Activated T-cell treated with anti-CD3 and anti-CD28 coated beads, Interleukin-2, amount 50 U/mL, for 4 hours (primary cell): Measurements from ENCODE around the gene DAPK1. TPM values are rescaled to one million over a fixed set of nuclear protein-coding genes. Genes with fewer than 3 reads are reported as not detected.

Source experiments
- ATAC-seq, 2 donors: fragments of 200-7000 bp; cut with Tn5 transposase; one replicate each; pipeline ENCODE4 v1.10.0; 2021
- DNase-seq: peaks from one replicate; pipeline ENCODE4 v3.0.0-alpha.2; 2020
- H3K27me3 Mint-ChIP-seq: one replicate; pipeline ENCODE4 v1.8.0; 2021; ENCODE audit warnings: low read depth, mixed read lengths
- H3K36me3 Mint-ChIP-seq: one replicate; pipeline ENCODE4 v1.8.0; 2022; ENCODE audit warnings: mixed read lengths; ENCODE audit not compliant: insufficient read depth
- H3K4me1 Mint-ChIP-seq: one replicate; pipeline ENCODE4 v1.8.0; 2021; ENCODE audit warnings: low read depth, mixed read lengths
- H3K4me3 Mint-ChIP-seq: one replicate; pipeline ENCODE4 v1.8.0; 2021; ENCODE audit warnings: mild to moderate bottlenecking, moderate library complexity, mixed read lengths
- H3K9me3 Mint-ChIP-seq: one replicate; pipeline ENCODE4 v1.8.0; 2021; ENCODE audit warnings: mixed read lengths
- total RNA-seq, 3 donors: library from RNA; stranded (reverse); gene quantifications; one replicate each; pipeline ENCODE4 v1.2.1, GENCODE V29; 2021

The DAPK1 gene
- total RNA-seq, 3 donors from 2014 or later: 2.7 to 4.2 (median 4.0) TPM

DNA sequence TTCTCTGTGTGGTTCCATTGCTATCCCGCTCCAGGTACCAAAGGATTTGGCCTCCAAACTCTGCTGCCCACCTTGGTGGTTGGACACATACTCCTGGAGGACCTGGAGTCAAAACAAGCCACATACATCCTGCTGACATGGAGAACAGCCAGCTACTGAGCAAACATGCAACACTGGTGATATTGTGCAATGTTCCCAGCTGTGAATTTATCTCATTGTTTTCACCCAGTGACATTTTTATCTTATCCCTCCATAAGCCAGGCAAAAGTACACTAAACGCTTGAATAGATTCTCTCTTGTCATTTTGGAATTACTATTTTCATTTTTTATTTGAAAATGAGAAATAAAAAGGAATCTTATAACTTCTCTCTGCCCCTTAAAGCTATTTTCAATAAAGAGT, 217.2 kb downstream of the DAPK1 start:
- H3K27me3 Mint-ChIP-seq: no peaks in the 10 kb centered on the region
- H3K9me3 Mint-ChIP-seq: no peaks in the 10 kb centered on the region
- DNase-seq: no peak
- H3K4me1 Mint-ChIP-seq: peaks cover 19% of the 10 kb centered on the region
- ATAC-seq: no peak
- no peaks in the 10 kb centered on the region for H3K36me3 Mint-ChIP-seq
- H3K4me3 Mint-ChIP-seq: no peak overlapping the region

DNA sequence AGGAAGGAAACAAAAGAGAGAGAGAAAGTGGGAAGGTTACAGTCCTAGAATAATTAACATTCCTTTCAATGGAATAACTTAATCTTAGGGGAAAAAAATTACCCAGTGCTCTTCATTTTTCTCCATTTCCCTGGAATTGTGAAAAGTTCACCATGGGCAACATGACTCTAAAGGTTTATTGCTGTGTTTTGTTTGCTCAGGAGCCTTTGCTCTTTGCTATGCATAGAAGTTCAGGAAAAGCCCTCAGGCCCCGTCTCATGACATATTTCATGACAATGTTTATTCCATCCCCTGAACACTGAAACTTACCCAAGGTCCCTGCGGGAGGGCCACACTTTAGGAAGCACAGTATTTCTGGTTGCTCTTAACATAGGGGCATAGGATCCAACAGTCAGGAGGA, 218.5 kb downstream of the DAPK1 start:
- Mint-ChIP-seq H3K27me3 (no peaks in the 10 kb centered on the region), H3K9me3 (no peaks in the 10 kb centered on the region), H3K36me3 (no peaks in the 10 kb centered on the region), H3K4me3 (no peak overlapping the region), H3K4me1 (peaks cover 11% of the 10 kb centered on the region)
- no peak for DNase-seq
- no peak for ATAC-seq

DNA sequence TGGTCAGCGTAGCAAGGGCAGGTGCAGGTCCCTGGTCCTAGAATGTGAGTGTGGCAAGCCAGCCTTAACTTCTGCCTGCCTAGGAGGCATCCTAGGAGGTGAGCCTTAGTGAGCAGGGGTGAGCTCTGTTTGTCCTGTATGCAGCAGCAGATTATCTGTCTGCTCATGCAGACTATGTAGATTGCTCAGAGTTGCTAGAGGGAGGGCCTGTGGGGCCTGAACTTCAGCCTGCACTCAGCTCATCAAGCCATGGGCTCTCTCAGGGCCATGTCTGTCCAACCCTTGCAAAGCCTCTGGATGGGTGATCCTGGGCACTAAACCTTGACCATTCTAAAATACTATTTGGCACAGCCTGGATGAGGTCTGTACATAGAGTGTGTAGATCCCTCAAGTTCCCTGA, 219.8 kb downstream of the DAPK1 start:
- ATAC-seq: peak in 1 of 2 donors; percentile 17
- Mint-ChIP-seq H3K9me3 (no peaks in the 10 kb centered on the region), H3K36me3 (no peaks in the 10 kb centered on the region), H3K4me1 (peaks cover 11% of the 10 kb centered on the region), H3K27me3 (no peaks in the 10 kb centered on the region), H3K4me3 (no peak overlapping the region)
- DNase-seq: no peak

DNA sequence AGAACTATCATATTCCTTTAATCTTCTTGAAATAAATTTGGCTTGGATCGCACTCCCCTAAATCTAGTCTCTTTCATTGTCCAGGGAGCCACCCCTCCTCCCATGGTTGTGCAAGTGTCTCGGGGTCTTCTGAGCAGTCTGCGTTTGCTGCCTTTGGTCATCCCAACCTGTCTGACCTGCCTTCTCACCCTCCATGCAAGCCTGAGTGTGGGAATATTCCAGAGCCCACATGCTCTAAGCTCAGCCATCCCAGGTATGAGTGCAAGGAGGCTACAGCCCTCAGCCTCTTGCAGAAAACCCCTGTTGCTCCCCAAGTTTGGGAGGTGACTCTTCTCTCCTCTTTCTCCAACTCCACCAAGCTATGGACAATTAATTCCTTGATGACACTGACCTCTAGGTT, 220.6 kb downstream of the DAPK1 start:
- H3K4me1 Mint-ChIP-seq: peaks cover 6% of the 10 kb centered on the region
- no peaks in the 10 kb centered on the region for H3K27me3 Mint-ChIP-seq
- DNase-seq (no peak), ATAC-seq (no peak)
- no peaks in the 10 kb centered on the region for H3K36me3 Mint-ChIP-seq
- no peak overlapping the region for H3K4me3 Mint-ChIP-seq
- no peaks in the 10 kb centered on the region for H3K9me3 Mint-ChIP-seq

DNA sequence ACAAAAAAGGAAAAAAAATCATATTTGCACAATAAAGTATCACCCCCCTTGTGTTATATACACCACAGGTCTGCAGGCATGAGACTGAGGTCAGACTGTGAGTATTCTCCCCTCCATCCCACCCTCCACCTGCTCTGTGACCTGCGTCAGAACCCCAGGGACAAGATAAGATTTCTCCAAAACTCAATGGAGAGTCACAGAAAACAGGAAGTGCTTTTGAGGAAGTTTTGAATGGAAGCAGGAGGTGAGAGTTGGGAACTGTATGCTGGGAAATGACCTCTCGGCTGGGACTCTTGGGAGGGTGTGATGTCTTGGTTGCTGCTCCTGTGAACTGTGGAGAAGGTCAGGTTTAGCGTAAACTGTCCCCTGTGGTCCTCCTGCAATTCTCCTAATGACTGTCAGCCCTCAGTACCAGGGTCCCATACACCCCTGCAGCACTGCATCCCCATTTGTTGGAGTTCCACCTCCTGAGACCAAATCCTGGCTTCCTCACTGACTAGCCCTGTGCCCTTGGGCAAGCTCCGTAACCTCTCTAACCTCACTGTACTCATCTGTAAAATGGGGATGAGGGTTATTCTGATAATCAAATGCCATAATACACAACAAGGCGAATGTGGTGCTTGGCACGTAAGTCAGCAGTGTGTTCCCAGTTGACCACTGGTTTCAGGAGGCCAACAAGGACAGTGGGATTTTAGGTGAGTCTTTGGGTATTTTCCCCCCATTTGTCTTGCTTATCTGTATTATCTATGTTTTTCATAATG, 221.4 kb downstream of the DAPK1 start:
- no peak for ATAC-seq
- no peaks in the 10 kb centered on the region for H3K27me3 Mint-ChIP-seq

DNA sequence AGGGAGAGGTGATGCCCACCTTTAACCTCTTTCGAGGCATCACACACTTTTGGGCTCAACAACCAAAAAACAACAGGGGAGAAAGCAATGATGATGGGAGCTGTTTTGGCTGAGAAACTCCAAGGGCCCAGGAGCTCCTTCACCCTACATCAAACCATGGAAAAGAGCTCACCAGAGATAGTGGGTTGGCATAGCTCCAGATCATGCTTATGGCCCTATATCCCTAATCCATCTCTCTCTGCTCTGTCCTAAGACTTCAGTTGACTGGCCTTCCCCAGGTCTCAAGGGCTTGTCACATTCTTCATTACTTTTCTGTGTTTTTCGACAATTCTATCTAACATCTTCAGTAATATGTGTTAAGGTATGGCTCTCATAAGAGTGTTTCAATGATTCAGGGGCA, 222.5 kb downstream of the DAPK1 start:
- Mint-ChIP-seq H3K36me3 (no peaks in the 10 kb centered on the region), H3K27me3 (peaks cover 4% of the 10 kb centered on the region), H3K4me1 (no peaks in the 10 kb centered on the region), H3K9me3 (no peaks in the 10 kb centered on the region), H3K4me3 (no peak overlapping the region)
- ATAC-seq (no peak), DNase-seq (no peak)

More for the DNA sequence above, 221.4 kb downstream of the DAPK1 start:
- DNase-seq: no peak
- peaks cover 2% of the 10 kb centered on the region for H3K4me1 Mint-ChIP-seq
- H3K4me3 Mint-ChIP-seq: no peak overlapping the region
- H3K36me3 Mint-ChIP-seq: no peaks in the 10 kb centered on the region
- H3K9me3 Mint-ChIP-seq: no peaks in the 10 kb centered on the region

DNA sequence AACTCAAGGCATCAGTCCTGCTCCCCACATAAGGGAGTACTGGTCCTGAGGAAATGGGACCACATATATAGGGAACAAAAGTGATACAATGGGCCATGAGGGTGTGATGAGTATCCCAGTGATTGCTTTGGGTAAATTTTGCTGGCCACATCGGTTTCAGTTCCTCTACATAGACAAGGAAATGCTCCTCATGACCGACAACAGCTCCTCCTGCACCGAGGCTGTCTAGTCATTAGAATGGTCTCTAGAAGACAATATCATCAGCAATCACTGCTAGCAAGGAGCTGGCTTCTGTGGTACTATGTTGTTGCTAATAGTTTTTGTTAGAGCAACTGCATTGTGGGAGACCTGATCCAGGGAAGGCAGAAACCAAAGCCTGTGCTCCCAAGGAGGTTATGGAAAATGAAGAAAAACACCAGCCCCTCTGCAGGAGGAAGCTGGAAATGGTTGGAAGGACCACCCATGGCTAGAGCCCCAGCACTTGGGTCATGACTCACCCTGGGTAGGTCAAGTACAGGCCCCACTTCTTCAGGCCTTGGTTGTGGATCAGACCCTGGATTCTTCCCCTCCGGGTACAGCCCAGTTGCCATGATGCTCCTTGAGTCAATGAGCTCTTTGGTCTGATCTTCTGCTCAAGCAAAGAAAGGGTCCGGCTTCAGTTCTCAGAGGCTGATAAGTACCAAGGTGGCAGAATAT, 224.9 kb downstream of the DAPK1 start:
- no peak overlapping the region for H3K4me3 Mint-ChIP-seq
- ATAC-seq: no peak
- no peaks in the 10 kb centered on the region for H3K36me3 Mint-ChIP-seq
- peaks cover 17% of the 10 kb centered on the region for H3K27me3 Mint-ChIP-seq
- H3K4me1 Mint-ChIP-seq: peaks cover 5% of the 10 kb centered on the region
- H3K9me3 Mint-ChIP-seq: no peaks in the 10 kb centered on the region
- DNase-seq: no peak

DNA sequence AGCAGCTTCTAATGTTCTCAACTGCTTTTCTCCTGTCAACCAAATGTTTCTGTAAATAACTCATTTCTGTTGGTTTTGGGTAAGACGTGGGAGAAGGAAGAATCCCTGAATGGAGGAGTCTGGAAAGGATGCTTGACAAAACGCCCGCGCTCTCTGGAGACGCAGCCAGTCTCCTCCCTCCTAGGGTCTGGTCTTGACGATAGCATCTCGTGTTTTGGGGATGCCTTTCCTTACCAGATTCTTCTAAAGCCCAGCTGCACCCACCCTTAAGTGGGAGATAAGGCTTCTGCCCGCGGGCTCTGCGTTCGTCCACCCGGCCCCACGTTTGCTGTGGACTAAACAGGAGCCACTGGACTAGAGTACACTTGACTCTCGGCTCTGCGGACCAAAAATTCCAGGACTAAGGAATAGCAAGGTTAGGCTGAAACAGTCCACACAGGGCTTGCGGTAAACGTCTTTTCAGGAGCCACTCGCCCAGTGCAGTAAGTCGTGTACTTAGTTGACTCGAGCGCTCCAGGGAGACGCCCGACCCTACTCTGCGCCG, 227.8 kb downstream of the DAPK1 start:
- H3K4me1 Mint-ChIP-seq: peaks cover 18% of the 10 kb centered on the region
- peaks cover 17% of the 10 kb centered on the region for H3K27me3 Mint-ChIP-seq
- ATAC-seq (no peak), DNase-seq (no peak)
- no peaks in the 10 kb centered on the region for H3K9me3 Mint-ChIP-seq
- H3K36me3 Mint-ChIP-seq: peaks cover 7% of the 10 kb centered on the region
- H3K4me3 Mint-ChIP-seq: peak overlapping the region; percentile 88

DNA sequence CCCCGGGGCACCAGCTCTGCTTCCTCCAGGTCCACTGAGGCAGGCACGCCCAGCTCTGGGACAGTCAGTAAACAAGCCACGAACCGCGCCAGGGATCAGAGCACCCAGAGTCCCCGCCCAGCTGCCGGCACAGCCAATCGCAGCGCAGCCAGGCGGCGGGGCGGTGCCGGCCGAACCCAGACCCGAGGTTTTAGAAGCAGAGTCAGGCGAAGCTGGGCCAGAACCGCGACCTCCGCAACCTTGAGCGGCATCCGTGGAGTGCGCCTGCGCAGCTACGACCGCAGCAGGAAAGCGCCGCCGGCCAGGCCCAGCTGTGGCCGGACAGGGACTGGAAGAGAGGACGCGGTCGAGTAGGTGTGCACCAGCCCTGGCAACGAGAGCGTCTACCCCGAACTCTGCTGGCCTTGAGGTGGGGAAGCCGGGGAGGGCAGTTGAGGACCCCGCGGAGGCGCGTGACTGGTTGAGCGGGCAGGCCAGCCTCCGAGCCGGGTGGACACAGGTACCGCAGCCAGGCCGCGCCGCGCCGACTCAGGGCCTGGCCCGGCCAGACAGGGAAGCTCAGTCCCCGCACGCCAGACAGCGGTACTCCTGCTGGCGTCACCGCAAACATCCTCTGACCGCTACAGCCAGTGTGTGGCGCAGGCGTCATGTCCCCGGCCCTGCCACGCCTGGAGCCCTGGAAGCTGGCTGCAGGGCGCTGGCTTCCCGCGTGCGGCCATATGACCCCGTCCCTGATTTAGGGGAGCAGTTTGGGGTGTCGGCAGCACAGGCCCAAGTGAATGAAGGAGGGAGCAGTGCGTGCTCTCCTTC, 228.4 kb downstream of the DAPK1 start, which contains the start of gene CTSL:
Gene CTSL (plus strand): TSS at position 220 of the 810 bp plus-strand sequence. CDS start 1,485 bp downstream, outside the sequence.
- Mint-ChIP-seq H3K4me3 (peak within 1 kb of the TSS; percentile 88), H3K36me3 (peaks cover 11% of the 10 kb centered on the region), H3K9me3 (no peaks in the 10 kb centered on the region), H3K27me3 (peaks cover 17% of the 10 kb centered on the region), H3K4me1 (peaks cover 18% of the 10 kb centered on the region)
- peak; percentile 89 to 90 for ATAC-seq
- peak; percentile 50 for DNase-seq

DNA sequence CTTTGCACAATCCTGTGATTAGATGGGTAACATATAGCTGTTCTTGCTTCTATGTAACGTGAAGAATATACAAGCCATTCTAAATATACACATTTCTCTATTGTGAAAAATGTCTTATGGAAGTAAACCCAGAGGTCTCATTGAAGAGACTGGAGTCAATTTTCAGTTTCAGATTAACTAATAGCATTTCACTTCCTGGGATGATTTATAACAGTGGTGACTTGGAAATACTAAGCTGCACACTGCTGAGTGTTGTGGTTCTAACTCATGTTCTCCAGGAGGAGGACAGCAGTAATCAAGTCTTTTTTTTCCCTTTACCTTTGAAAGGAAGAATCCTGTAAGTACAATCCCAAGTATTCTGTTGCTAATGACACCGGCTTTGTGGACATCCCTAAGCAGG, 231.6 kb downstream of the DAPK1 start:
- H3K36me3 Mint-ChIP-seq: peaks cover 11% of the 10 kb centered on the region

DNA sequence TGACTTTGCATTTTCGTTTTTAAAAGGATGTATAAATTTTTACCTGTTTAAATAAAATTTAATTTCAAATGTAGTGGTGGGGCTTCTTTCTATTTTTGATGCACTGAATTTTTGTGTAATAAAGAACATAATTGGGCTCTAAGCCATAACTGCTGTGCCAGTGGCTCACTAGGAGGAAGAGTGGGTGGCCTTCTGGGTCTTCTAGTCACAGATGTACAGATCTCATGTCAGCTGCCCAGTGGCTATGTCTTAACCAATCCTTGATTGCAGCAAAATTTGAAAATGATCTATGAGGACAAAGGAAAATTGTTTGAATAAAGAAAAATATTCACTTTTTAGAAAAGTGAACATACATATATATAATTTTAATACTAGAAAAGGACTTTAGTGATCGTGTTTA, 233.7 kb downstream of the DAPK1 start:
- Mint-ChIP-seq H3K27me3 (peaks cover 14% of the 10 kb centered on the region), H3K36me3 (peaks cover 11% of the 10 kb centered on the region), H3K4me1 (peaks cover 13% of the 10 kb centered on the region), H3K9me3 (no peaks in the 10 kb centered on the region), H3K4me3 (no peak overlapping the region)
- DNase-seq (no peak), ATAC-seq (no peak)

More for the DNA sequence above, 231.6 kb downstream of the DAPK1 start:
- no peak for ATAC-seq
- Mint-ChIP-seq H3K9me3 (no peaks in the 10 kb centered on the region), H3K4me3 (no peak overlapping the region), H3K27me3 (peaks cover 24% of the 10 kb centered on the region), H3K4me1 (peaks cover 18% of the 10 kb centered on the region)
- no peak for DNase-seq

DNA sequence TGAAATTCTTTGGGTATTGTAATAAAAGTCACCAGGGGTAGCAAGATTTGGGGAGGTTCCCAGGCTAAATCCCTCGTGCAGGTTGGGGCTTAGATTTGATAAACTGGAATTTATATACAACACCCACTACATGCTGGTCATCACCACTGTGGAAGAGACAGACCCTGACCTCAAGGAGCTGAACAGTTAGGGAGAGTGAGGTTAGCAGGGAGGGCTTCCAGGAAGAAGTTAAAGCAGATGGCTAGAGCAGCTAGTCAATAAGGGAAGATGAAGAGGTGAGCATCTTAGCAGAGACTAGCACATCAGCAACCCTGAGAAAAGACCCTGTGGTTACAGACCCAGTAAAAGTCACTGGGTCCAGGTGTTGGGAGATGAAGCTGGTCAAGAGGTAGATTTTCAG, 234.7 kb downstream of the DAPK1 start:
- DNase-seq (no peak), ATAC-seq (no peak)
- peaks cover 11% of the 10 kb centered on the region for H3K36me3 Mint-ChIP-seq
- H3K27me3 Mint-ChIP-seq: peaks cover 11% of the 10 kb centered on the region
- no peaks in the 10 kb centered on the region for H3K9me3 Mint-ChIP-seq
- H3K4me1 Mint-ChIP-seq: peaks cover 13% of the 10 kb centered on the region
- H3K4me3 Mint-ChIP-seq: no peak overlapping the region

DNA sequence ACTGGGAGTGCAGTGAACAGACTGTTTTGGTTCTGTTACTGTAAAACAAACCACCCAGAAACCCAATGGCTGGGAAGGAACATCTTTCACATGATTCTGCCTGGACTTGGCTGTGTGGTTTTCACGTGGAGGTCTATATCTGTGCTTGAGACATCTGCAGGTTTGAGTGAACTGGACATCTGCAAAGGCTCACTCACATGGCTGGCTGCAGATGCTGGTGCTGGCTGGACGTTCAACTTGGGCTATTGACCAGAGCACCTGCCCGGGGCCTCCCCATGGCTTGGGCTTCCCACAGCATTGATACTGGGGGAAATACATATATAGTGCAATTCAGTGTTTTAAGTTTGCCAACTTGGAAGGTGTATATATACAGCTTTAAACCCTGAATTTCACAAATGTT, 235.1 kb downstream of the DAPK1 start:
- ATAC-seq (no peak), DNase-seq (no peak)
- no peaks in the 10 kb centered on the region for H3K9me3 Mint-ChIP-seq
- H3K27me3 Mint-ChIP-seq: peaks cover 11% of the 10 kb centered on the region
- H3K4me3 Mint-ChIP-seq: no peak overlapping the region
- peaks cover 11% of the 10 kb centered on the region for H3K4me1 Mint-ChIP-seq
- peaks cover 10% of the 10 kb centered on the region for H3K36me3 Mint-ChIP-seq
